CD4-positive, alpha-beta T cell (primary cell): ENCODE data around the gene PPP2R3A. TPM values are rescaled to one million over a fixed set of nuclear protein-coding genes. Genes with fewer than 3 reads are reported as not detected.
"Not testable (repeated sequence)": the region's sequence is repeated elsewhere in the genome, so short reads cannot be mapped to it uniquely, and the experiment has no call there.

Experiments used
- ATAC-seq: fragments of 200-7000 bp; cut with Tn5 transposase; one replicate; pipeline ENCODE4 v1.10.0; 2022; ENCODE audit warnings: mild to moderate bottlenecking; ENCODE audit not compliant: poor library complexity
- CTCF ChIA-PET: fragments of 350-600 bp; sonication (Branson Sonifier 250); formaldehyde crosslinking; loops from one replicate; lab custom pipeline; 2021; ENCODE audit warnings: antibody characterized with exemption, inconsistent platforms; lab: Charles Lee
- POLR2A ChIA-PET: fragments of 350-600 bp; sonication (Branson Sonifier 250); formaldehyde crosslinking; loops from one replicate; lab custom pipeline; 2021; ENCODE audit warnings: antibody characterized with exemption, inconsistent platforms; lab: Charles Lee
- DNase-seq, 14 experiments: peaks; one replicate each; pipeline ENCODE4 v3.0.0-alpha.2; 2013 to 2020; ENCODE audit warnings: mixed read lengths in 2 of 14
- H3K27ac ChIP-seq, 2 donors: one replicate each; pipeline versions ENCODE4 v1.5.1 to v1.7.0; 2013; ENCODE audit warnings: low read length in 2 of 2, low read depth in 1 of 2, mild to moderate bottlenecking in 1 of 2
- H3K27me3 ChIP-seq, 2 experiments: 1 replicate in 1 of 2; 2 replicates in 1 of 2; pipeline versions ENCODE4 v1.6.1 to v1.7.0; 2013; ENCODE audit warnings: low read length in 2 of 2, control low read depth in 1 of 2, mild to moderate bottlenecking in 1 of 2, moderate library complexity in 1 of 2; ENCODE audit not compliant: insufficient read depth in 2 of 2, control insufficient read depth in 1 of 2
- H3K36me3 ChIP-seq: one replicate; pipeline ENCODE4 v1.6.1; 2013; ENCODE audit warnings: low read length, control low read depth; ENCODE audit not compliant: insufficient read depth
- H3K4me1 ChIP-seq: one replicate; pipeline ENCODE4 v1.6.1; 2013; ENCODE audit warnings: low read length, control low read depth; ENCODE audit not compliant: insufficient read depth
- H3K4me3 ChIP-seq: one replicate; pipeline ENCODE4 v1.5.1; 2013; ENCODE audit warnings: mild to moderate bottlenecking, low read length, moderate library complexity
- H3K9me3 ChIP-seq, 2 experiments: 1 replicate in 1 of 2; 2 replicates in 1 of 2; pipeline versions ENCODE4 v1.6.1 to v1.7.0; 2013; ENCODE audit warnings: low read length in 2 of 2, mild to moderate bottlenecking in 2 of 2, control low read depth in 1 of 2, moderate library complexity in 1 of 2; ENCODE audit not compliant: control insufficient read depth in 1 of 2, insufficient read depth in 1 of 2
- H3K27ac Mint-ChIP-seq: one replicate; pipeline ENCODE4 v1.8.0; 2020; ENCODE audit warnings: mixed read lengths
- H3K27me3 Mint-ChIP-seq: one replicate; pipeline ENCODE4 v1.8.0; 2021; ENCODE audit warnings: mixed read lengths
- H3K36me3 Mint-ChIP-seq: one replicate; pipeline ENCODE4 v1.8.0; 2021; ENCODE audit warnings: low read depth, mixed read lengths
- H3K4me1 Mint-ChIP-seq: one replicate; pipeline ENCODE4 v1.8.0; 2021; ENCODE audit warnings: low read depth, mixed read lengths
- H3K4me3 Mint-ChIP-seq: one replicate; pipeline ENCODE4 v1.8.0; 2020; ENCODE audit warnings: mild to moderate bottlenecking, mixed read lengths
- H3K9me3 Mint-ChIP-seq: one replicate; pipeline ENCODE4 v1.8.0; 2020; ENCODE audit warnings: mixed read lengths
- intact Hi-C, 2 experiments: fragments of 100-400 bp; cut with DNase I in 1 of 2; cut with micrococcal nuclease in 1 of 2; formaldehyde crosslinking; loops; one replicate each; pipeline versions ENCODE4 v1.15.1 to v1.9.0; 2023 to 2025; cut with DNase I, micrococcal nuclease
- total RNA-seq, 174 experiments: library from RNA in 2 of 174; stranded (reverse) in 2 of 174; gene quantifications; one replicate each; pipeline ENCODE4 v1.2.3 and lab custom pipeline; 2021 to 2026
- TF ChIP-seq, protein P1 (sequence below): fragments of 200-600 bp; IDR thresholded peaks from one replicate; pipeline ENCODE4 v1.8.0; 2022; ENCODE audit warnings: antibody characterized with exemption, mild to moderate bottlenecking

The PPP2R3A gene
- total RNA-seq, 2 experiments from 2014 or later: 0.14 to 0.31 TPM

DNA sequence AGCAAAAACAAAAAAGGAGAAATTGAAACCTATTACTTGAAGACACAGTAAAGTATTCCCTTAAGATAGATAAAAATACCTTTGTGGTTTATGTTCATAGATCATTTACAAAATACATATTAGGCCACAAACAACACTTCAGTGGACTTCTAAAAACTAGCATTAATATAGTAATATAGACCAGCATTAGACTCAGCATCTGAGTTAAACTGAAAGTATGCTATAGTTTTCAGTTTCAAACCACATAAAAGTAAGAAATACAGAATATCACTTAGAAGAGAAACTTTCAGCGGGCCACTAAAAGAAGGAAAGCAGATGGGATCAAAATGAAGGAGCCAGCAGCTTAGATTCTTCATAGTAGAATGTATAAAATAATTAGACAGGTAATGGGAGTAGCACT, 144.0 kb downstream of the PPP2R3A start:
- no peak for ATAC-seq
- TF ChIP-seq, protein P1, sequence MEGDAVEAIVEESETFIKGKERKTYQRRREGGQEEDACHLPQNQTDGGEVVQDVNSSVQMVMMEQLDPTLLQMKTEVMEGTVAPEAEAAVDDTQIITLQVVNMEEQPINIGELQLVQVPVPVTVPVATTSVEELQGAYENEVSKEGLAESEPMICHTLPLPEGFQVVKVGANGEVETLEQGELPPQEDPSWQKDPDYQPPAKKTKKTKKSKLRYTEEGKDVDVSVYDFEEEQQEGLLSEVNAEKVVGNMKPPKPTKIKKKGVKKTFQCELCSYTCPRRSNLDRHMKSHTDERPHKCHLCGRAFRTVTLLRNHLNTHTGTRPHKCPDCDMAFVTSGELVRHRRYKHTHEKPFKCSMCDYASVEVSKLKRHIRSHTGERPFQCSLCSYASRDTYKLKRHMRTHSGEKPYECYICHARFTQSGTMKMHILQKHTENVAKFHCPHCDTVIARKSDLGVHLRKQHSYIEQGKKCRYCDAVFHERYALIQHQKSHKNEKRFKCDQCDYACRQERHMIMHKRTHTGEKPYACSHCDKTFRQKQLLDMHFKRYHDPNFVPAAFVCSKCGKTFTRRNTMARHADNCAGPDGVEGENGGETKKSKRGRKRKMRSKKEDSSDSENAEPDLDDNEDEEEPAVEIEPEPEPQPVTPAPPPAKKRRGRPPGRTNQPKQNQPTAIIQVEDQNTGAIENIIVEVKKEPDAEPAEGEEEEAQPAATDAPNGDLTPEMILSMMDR: no peak
- intact Hi-C loops: no loop called here
- Histone ChIP-seq H3K9me3 (no peaks in the 10 kb centered on the region), H3K36me3 (no peaks in the 10 kb centered on the region), H3K27me3 (no peaks in the 10 kb centered on the region), H3K27ac (no peak overlapping the region), H3K4me3 (no peak overlapping the region), H3K4me1 (no peaks in the 10 kb centered on the region)
- Mint-ChIP-seq H3K9me3 (no peaks in the 10 kb centered on the region), H3K36me3 (no peaks in the 10 kb centered on the region), H3K4me1 (peaks cover 19% of the 10 kb centered on the region), H3K4me3 (no peak overlapping the region), H3K27ac (no peak overlapping the region), H3K27me3 (no peaks in the 10 kb centered on the region)
- POLR2A ChIA-PET: no interaction called here
- no peak for DNase-seq
- CTCF ChIA-PET: no interaction called here

DNA sequence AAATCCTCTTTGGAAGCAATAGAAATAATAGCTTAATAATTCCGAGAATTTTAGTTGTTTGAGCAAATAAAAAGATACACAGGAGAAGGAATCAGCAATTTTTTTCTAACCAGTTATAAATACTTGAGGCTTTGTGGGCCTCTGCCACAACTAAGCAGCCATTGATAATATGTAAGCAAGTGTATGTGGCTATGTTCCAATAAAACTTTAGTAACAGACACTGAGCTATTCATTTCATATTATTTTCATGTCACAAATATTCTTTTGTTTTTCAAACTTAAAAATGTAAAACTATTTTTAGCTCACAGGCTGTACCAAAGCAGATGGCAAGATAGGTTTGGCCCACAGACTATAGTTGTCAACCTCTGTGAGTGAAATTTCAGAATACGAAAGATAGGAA, 145.0 kb downstream of the PPP2R3A start:
- no peak overlapping the region for H3K4me3 Mint-ChIP-seq
- ChIA-PET POLR2A (no interaction called here), CTCF (no interaction called here)
- ATAC-seq: no peak
- H3K27ac Mint-ChIP-seq: no peak overlapping the region
- no peaks in the 10 kb centered on the region for H3K9me3 ChIP-seq
- H3K27me3 Mint-ChIP-seq: no peaks in the 10 kb centered on the region
- H3K4me1 Mint-ChIP-seq: peaks cover 15% of the 10 kb centered on the region
- no peaks in the 10 kb centered on the region for H3K36me3 ChIP-seq
- no peak for DNase-seq
- no peak overlapping the region for H3K4me3 ChIP-seq
- H3K36me3 Mint-ChIP-seq: no peaks in the 10 kb centered on the region
- intact Hi-C loops: no loop called here
- TF ChIP-seq, protein P1: no peak
- H3K27ac ChIP-seq: no peak overlapping the region
- no peaks in the 10 kb centered on the region for H3K27me3 ChIP-seq
- H3K4me1 ChIP-seq: no peaks in the 10 kb centered on the region
- no peaks in the 10 kb centered on the region for H3K9me3 Mint-ChIP-seq

DNA sequence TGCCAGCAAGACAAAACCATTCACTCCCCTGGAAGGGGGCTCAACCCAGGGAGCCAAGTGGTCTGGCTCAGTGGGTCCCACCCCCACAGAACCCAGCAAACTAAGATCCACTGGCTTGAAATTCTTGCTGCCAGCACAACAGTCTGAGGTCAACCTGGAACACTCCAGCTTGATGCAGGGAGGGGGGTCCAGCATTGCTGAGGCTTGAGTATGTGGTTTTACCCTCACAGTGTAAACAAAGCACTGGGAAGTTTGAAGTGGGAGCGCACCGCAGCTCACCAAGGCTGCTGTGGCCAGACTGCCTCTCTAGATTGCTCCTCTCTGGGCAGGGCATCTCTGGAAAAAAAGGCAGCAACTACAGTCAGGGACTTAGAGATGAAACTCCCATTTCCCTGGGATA, 148.9 kb downstream of the PPP2R3A start:
- POLR2A ChIA-PET: no interaction called here
- H3K9me3 ChIP-seq: no peaks in the 10 kb centered on the region

DNA sequence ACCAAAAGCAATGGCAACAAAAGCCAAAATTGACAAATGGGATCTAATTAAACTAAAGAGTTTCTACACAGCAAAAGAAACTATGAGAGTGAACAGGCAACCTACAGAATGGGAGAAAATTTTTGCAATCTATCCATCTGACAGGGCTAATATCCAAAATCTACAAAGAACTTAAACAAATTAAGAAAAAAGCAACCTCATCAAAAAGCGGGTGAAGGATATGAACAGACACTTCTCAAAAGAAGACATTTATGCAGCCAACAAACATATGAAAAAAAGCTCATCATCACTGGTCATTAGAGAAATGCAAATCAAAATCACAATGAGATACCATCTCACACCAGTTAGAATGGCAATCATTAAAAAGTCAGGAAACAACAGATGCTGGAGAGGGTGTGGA, 153.8 kb downstream of the PPP2R3A start:
- H3K4me3 Mint-ChIP-seq, H3K27me3 ChIP-seq, H3K4me1 Mint-ChIP-seq, H3K4me3 ChIP-seq, H3K4me1 ChIP-seq, intact Hi-C loops, H3K27me3 Mint-ChIP-seq, H3K9me3 Mint-ChIP-seq, H3K36me3 ChIP-seq, DNase-seq, H3K27ac Mint-ChIP-seq, CTCF ChIA-PET, ATAC-seq, H3K36me3 Mint-ChIP-seq, H3K27ac ChIP-seq, POLR2A ChIA-PET, H3K9me3 ChIP-seq: not testable (repeated sequence)

More for the DNA sequence above, 148.9 kb downstream of the PPP2R3A start:
- TF ChIP-seq, protein P1: no peak
- Mint-ChIP-seq H3K36me3 (no peaks in the 10 kb centered on the region), H3K27me3 (no peaks in the 10 kb centered on the region), H3K4me3 (no peak overlapping the region), H3K27ac (no peak overlapping the region), H3K9me3 (no peaks in the 10 kb centered on the region), H3K4me1 (peaks cover 8% of the 10 kb centered on the region)
- Histone ChIP-seq H3K27me3 (no peaks in the 10 kb centered on the region), H3K4me1 (no peaks in the 10 kb centered on the region), H3K4me3 (no peak overlapping the region), H3K36me3 (no peaks in the 10 kb centered on the region), H3K27ac (no peak overlapping the region)
- no peak for ATAC-seq
- CTCF ChIA-PET: no interaction called here
- intact Hi-C loops: no loop called here
- DNase-seq: no peak

DNA sequence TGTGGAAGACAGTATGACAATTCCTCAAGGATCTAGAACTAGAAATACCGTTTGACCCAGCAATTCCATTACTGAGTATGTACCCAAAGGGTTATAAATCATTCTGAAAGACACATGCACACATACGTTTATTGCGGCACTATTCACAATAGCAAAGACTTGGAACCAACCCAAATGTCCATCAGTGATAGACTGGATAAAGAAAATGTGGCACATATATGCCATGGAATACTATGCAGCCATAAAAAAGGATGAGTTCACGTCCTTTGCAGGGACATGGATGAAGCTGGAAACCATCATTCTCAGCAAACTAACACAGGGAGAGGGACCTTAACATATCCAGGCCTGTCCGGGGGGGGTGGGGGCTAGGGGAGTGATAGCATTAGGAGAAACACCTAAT, 154.3 kb downstream of the PPP2R3A start:
- H3K36me3 ChIP-seq, H3K4me3 Mint-ChIP-seq, H3K9me3 Mint-ChIP-seq, POLR2A ChIA-PET, DNase-seq, H3K27ac Mint-ChIP-seq, CTCF ChIA-PET, ATAC-seq, H3K4me3 ChIP-seq, H3K4me1 ChIP-seq, intact Hi-C loops, H3K27ac ChIP-seq, H3K36me3 Mint-ChIP-seq, H3K27me3 Mint-ChIP-seq, H3K9me3 ChIP-seq, H3K4me1 Mint-ChIP-seq, H3K27me3 ChIP-seq: not testable (repeated sequence)
